GM12801 (cell line): Measurements from ENCODE around the gene UBA52.

Experiments
- TF ChIP-seq, protein P1 (sequence below): IDR thresholded peaks from one replicate; pipeline ENCODE4 v1.5.1; 2011; ENCODE audit warnings: control low read depth; ENCODE audit not compliant: insufficient read length; ENCODE audit errors: extremely low read depth

Gene UBA52

DNA sequence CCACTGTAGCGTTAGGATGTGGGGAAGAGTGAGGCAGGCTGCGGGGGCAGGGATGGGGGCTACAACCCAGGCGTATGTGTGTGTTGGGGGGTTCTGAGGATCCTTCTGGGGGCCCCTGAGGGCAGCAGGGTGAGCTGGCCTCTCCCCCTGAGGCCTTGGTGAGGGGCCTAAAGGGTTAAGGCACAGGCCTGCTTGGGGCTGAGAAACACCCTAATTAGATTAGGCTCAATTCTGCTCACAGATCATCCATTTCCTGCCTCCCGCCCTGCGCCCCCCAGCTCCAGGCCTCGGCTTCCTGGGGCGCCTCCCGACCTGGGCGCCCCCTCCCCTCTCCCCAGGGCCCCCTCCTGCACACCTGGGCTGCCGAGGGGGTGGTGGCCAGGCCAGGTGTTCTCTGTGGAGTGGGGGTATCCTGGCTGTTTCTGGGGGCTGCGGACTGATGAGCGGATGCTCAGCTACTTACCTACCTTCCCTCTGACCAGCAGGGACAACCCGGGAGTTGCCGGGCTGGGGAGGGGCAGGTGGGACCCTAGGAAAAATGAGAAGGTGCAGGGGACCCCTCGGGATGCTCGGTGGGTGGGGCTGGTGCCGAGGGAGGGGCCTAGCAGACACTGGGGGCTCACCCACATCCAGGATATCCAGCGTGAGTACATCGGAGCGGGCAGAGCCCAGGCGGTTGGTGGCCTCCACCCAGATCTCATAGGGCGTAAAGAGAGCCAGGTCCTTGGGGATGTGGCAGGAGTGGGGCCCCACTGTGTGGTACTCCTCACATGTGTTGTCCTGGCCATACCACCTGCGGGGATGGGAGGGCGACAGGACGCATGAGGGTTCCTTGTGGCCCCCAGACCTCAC is 26.4 kb downstream of the UBA52 start:
- TF ChIP-seq, protein P1, sequence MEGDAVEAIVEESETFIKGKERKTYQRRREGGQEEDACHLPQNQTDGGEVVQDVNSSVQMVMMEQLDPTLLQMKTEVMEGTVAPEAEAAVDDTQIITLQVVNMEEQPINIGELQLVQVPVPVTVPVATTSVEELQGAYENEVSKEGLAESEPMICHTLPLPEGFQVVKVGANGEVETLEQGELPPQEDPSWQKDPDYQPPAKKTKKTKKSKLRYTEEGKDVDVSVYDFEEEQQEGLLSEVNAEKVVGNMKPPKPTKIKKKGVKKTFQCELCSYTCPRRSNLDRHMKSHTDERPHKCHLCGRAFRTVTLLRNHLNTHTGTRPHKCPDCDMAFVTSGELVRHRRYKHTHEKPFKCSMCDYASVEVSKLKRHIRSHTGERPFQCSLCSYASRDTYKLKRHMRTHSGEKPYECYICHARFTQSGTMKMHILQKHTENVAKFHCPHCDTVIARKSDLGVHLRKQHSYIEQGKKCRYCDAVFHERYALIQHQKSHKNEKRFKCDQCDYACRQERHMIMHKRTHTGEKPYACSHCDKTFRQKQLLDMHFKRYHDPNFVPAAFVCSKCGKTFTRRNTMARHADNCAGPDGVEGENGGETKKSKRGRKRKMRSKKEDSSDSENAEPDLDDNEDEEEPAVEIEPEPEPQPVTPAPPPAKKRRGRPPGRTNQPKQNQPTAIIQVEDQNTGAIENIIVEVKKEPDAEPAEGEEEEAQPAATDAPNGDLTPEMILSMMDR, result no peak

DNA sequence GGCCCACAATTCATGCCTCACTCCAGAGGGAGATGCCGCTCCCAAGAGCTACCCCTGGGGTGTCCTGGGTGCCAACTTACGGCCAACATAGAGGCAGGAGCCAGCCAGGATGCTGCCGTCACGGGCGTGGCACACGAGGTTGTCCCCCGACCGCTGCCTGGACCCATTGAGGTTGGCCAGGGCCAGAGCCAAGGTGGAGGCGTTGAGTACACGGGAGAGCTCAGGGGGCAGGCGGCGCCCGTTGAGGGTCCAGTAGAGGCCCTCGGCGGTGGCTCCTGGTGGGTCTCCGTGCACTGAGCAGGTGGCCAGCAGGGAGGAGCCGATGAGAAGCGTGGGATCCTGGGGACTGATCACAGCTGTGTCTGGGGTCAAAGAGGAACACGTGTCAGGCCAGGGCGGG is 27.8 kb downstream of the UBA52 start:
- TF ChIP-seq, protein P1, result no peak

DNA sequence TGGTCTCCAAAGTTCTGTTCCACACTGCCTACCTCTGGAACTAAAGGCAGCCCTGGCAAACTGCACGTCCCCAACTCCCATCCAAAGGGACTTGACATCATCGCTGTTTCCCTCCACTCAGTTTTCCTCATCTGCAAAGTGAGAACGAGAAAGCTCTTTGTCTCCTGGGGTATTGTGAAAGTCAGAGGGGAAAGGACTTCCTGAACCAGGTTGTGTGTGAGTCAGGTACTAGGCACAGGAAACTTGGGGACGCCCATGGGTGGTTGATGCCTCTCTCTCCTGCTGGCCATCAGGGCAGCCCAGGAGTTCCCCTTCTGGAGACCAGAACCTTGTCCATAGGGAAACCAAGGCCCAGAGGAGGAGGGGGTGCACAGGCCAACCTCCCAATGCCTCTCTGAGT is 30.2 kb downstream of the UBA52 start:
- TF ChIP-seq, protein P1, result no peak

DNA sequence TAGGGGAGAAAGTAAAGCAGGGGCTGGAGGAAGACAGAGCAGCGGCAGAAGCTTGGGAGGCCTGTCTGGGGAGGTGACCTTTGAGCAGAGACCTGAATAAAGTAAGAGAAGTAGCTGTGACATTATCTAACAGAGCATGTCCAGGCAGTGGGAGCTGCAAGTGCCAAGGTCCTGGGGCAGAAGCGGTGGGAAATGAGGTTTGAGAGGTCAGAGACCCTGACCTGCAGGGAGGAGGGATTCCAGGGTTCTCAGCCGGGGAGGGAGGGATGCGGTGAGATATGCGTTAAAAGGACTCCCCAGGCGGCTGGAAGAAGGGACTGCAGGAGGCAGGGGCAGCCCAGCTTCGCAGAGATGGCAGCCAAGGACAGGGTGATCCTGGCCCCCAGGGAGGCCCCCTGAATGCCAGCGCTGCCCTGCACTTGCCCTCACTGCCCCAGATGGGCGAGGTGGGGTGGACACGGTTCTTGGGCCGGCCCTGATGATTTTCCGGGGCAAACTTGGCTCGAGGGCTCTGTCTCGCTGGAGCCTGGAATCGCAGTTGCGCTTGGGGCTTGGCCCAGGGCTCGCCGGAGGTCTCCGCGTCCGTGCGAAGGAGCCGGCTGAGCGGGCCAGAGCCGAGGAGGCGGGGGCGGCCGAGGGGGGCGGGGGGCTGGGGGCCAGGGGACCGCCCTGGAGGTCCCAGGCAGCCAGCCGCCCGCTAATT is 31.7 kb downstream of the UBA52 start:
- TF ChIP-seq, protein P1, result no peak

DNA sequence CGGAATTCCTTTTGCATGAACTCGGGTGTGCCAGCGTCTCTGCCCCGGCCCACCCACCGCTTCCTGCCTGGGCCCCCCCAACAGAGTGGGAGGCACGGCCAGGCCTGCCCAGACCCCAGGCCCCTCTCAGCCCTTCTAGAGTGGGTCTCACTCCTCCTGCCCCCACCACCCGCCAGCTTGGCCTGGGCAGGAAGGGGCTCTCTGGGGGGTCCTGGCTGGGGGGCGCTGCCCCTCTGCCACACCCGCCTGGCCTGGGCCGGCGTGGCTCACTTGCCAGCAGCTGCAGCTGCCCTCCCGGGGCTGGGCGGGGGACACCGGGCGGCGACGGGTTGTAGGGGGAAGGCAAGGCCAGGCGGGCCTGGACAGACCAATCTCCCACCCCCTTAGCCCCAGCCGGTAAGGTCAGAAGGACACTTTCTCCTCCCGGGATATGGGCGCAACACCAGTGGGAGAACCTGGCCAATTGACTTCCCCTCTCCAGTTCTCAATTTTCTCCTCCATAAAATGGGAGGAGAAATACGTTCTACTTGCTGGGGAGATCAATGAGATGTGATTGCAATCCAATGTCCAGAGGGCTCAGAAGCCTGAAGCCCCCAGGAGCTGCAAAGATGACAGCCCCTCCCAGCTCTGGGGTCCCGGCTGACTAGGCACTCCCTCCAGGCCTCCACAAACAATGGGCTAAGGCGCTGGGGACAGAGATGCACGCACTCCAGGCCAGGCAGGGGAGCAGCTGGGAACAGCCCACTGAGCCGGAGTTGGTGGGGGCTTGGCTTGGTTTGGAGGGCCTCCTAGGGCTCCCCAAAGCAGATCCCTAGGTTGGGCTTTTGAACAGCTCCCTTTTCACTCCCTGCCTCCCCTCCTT is 32.5 kb downstream of the UBA52 start:
- TF ChIP-seq, protein P1, result no peak

DNA sequence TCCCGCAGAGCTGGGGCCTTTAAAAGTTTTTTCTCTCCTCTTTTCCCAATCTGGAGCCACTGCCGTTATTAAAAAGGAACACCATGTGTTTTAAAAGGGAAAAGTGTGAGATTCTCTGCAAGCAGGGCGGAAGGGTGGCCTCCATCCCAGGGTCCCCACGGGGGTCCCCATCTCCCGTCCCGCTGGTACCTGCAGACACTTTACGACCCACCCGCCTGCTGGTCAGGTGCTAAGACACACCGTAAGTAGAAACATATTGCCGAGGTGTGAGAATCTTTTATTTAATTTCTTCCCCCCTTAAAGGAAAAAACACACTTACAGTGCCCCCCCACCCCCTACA is 33.1 kb downstream of the UBA52 start:
- TF ChIP-seq, protein P1, result no peak

DNA sequence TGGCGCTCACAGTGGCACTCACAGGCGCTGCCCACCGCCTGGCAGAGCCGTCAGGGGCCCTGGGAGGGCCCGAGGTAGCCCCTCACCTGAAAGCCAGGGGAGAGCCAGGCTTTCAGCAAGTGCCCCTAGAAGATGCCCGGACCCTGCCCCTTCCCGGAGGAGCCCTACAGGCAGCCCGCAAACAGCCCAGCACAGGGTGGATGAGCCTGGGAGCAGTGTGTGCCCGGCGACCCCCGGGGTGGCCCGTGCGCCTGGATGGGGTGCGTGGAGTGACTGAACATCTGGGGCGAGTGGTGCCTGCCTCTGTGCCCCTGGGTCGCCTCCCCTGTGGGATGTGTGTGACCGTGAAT is 33.5 kb downstream of the UBA52 start:
- TF ChIP-seq, protein P1, result no peak
